ENCODE measurements around the gene TCF20.

The TCF20 gene

GRCh38 chr22:42256930-42257329 lies 13.5 kb downstream of the TCF20 start:
- no peak for DNase-seq

GRCh38 chr22:42256220-42256619 lies 14.2 kb downstream of the TCF20 start:
- no peak for DNase-seq

DNA sequence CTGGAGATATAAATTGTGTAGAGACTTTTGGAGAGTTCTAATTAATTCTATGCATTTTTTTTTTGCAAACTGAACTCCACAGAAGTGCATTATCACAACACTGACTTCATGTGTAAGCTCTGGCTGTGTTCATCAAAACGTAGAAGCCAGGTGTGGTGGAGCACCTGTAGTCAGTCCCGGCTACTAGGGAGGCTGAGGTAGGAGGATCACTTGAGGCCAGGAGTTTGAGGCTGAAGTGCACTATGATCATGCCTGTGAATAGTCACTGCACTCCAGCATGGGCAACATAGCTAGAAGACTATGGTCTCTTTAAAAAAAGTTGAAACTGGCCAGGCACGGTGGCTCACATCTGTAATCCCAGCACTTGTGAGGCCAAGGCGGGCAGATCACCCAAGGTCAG lies 20.6 kb downstream of the TCF20 start:
- no peak for DNase-seq

GRCh38 chr22:42248995-42249394 lies 21.5 kb downstream of the TCF20 start:
- DNase-seq, result no peak

- no peak for DNase-seq
These were observed 22.9 kb downstream of the TCF20 start for GRCh38 chr22:42247596-42247995.

DNA sequence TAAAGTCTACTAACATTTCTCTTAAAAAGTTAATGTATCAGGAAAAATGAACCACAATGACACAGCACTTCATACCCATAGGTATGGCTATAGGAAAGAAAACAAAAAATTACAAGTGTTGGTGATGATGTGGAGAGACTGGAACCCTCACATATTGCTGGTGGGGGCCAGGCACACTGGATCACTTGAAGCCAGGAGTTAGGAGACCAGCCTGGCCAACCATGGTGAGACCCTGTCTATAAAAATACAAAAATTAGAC lies 26.7 kb downstream of the TCF20 start:
- no peak for DNase-seq

DNA sequence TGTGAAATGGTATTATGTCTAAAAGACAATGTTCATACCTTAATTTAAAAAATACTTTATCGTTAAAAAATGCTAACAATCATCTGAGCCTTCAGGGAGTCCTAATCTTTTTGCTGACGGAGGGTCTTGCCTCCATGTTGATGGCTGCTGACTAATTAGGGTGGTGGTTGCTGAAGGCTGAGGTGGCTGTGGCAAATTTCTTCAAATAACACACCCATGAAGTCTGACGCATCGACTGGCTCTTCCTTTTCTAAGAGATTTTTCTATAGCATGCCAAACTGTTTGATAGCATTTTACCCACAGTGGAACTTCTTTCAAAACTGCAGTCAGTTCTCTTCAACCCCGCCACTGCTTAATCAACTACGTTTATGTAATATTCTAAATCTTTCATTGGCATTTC lies 33.6 kb downstream of the TCF20 start:
- no peak for DNase-seq

DNA sequence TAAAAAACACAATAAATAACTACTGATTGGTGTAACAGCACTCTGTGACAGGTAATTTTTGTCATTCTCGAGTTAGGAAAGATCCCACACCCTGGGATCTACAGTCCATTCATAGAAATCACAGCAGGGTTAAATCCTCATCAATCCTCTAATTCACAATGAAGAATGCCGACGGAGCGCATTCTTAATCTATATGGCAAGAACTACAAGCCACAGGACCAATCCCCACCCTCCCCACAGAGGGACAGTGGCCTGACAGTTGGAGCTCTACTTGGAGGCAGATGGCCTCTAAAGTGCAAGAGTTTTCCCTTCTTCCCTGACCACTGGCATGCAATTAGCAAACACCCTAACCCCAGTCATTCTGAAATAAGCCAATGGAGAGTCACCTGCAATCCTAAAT lies 34.2 kb downstream of the TCF20 start:
- no peak for DNase-seq

DNA sequence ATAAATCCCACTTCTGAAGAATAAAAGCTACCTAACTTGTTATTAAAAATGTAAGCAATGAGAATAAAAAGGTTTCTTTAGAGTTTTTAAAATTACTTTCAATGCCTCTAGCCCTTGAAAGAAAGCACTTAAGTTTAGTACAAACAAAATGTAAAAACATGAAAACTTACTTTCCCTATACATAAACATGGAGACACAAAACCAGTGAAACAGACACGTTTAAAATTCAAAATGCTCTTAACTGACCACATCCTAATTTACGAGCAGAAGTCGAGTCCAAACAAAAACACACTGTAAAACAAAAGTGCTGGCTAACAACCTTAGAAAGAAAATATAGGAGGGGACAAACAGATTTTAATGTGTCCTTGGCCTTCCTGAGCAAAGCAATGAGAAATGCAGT lies 36.6 kb downstream of the TCF20 start:
- no peak for DNase-seq

DNA sequence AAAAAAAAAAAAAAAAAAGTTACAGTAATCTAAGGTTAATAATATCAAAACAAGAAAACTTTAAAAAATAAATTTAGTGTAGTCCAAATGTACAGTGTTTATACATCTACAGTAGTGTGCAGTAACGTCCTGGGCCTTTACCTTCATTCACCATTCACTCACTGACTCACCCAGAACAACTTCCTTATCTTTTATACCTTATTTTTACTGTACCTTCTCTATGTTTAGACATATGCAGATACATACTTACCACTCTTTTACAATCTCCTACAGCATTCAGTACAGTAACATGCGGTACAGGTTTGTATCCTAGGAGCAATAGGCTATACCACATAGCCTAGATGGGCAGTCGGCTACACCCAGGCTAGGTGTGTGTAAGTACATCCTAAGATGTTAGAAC lies 38.5 kb downstream of the TCF20 start:
- DNase-seq, result no peak

GRCh38 chr22:42229455-42230149 lies 40.9 kb downstream of the TCF20 start:
- DNase-seq, result no peak

DNA sequence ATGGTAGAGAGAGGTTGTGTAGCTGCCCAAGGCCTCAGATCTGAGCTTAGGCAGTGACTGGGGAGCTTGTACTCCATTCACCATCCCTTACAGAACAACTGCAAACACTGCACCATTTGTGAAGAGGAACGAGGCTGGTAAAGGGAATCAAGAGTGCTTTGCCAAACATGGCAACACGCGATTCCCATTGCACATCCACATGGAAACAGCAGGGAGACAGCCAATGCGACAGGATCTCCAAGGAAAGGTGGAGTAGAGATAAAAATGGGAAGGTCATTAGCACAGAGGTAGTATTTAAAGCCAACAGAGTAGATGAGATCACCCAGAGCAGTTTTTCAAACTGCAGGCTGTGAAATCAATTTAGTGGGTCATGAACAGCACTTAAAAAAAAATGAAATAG lies 42.0 kb downstream of the TCF20 start:
- no peak for DNase-seq

GRCh38 chr22:42227435-42227834 lies 43.0 kb downstream of the TCF20 start:
- no peak for DNase-seq

DNA sequence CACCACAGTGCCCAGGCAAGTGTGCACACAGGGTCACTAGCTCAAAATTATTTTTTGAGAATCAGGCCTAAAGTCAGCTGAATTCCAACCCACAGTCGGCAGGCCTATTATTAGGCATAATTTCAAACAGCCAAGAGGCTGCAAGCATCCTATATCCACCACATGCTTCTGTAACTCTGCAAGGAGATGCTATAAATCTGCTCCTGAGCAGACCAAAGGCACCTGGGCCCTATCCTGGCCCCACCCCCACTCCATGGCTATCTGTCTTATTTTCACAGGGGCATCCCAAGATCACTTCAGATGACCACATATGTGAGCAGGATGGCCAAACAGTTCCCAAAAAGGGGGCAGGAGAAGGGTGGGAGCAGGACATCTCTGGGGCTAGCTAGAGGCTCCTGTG lies 44.6 kb downstream of the TCF20 start:
- DNase-seq, result no peak

DNA sequence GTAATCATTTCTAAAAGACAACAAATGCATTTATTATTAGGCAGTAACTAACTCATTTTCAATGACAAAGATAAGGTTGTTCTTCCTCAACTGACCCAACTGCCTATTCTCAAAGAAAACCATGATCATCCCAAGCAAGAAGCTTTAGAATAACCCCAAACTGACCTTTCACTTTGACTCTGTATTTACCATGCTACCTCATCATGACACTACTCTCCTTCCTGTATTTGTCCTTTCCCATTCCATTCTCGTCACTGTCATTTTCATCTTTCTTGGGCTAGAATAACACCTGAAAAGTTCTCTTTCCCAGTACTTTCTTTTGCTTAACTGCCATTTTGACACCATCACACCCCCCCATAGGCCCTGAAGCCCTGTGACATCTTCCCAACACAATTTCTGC lies 48.3 kb downstream of the TCF20 start:
- no peak for DNase-seq
